DOHH2 (cell line): ENCODE measurements around the gene AFMID.

ENCODE experiments used
- H3F3A ChIP-seq: fragments of 200-600 bp; sonication (generic), shearing (Covaris generic); 2 replicates; pipeline ENCODE4 v1.6.0; 2016; ENCODE audit warnings: antibody characterized with exemption, mild to moderate bottlenecking; ENCODE audit not compliant: control insufficient read depth, insufficient read depth
- H3K27ac ChIP-seq: fragments of 200-600 bp; sonication (generic); 2 replicates; pipeline ENCODE4 v1.5.1; 2014; ENCODE audit warnings: low read depth, mild to moderate bottlenecking, low read length, moderate library complexity
- H3K27me3 ChIP-seq: fragments of 200-600 bp; sonication (generic); 2 replicates; pipeline ENCODE4 v1.6.1; 2014; ENCODE audit warnings: mild to moderate bottlenecking, low read length, mixed read lengths; ENCODE audit not compliant: control insufficient read depth
- H3K36me3 ChIP-seq: fragments of 200-600 bp; sonication (generic); 2 replicates; pipeline ENCODE4 v1.6.1; 2014; ENCODE audit warnings: mild to moderate bottlenecking, low read length, moderate library complexity, mixed read lengths; ENCODE audit not compliant: control insufficient read depth
- H3K4me1 ChIP-seq: fragments of 200-600 bp; sonication (generic); 2 replicates; pipeline ENCODE4 v1.6.1; 2014; ENCODE audit warnings: mild to moderate bottlenecking, low read length, mixed read lengths; ENCODE audit not compliant: control insufficient read depth
- H3K4me2 ChIP-seq: fragments of 200-600 bp; sonication (generic); 2 replicates; pipeline ENCODE4 v1.6.0; 2014; ENCODE audit warnings: mild to moderate bottlenecking, low read length, moderate library complexity
- H3K4me3 ChIP-seq: fragments of 200-600 bp; sonication (generic); 2 replicates; pipeline ENCODE4 v1.5.1; 2014; ENCODE audit warnings: mild to moderate bottlenecking, low read length, mixed read lengths
- H3K79me2 ChIP-seq: fragments of 200-600 bp; sonication (generic); 2 replicates; pipeline ENCODE4 v1.6.1; 2014; ENCODE audit warnings: mild to moderate bottlenecking, low read length, mixed read lengths; ENCODE audit not compliant: control insufficient read depth
- H3K9me2 ChIP-seq: fragments of 200-600 bp; sonication (generic); replicated peaks from 2 replicates; pipeline ENCODE4 v1.6.1; 2014; ENCODE audit warnings: mild to moderate bottlenecking, low read length, mixed read lengths; ENCODE audit not compliant: control insufficient read depth
- H3K9me3 ChIP-seq: fragments of 200-600 bp; sonication (generic); 2 replicates; pipeline ENCODE4 v1.6.1; 2014; ENCODE audit warnings: antibody characterized with exemption, low read length, mixed read lengths; ENCODE audit not compliant: control insufficient read depth, insufficient read depth
- H4K20me1 ChIP-seq: fragments of 200-600 bp; sonication (generic); 2 replicates; pipeline ENCODE4 v1.6.0; 2014; ENCODE audit warnings: low read depth, mild to moderate bottlenecking, antibody characterized with exemption, low read length, moderate library complexity; ENCODE audit not compliant: control insufficient read depth, insufficient read depth
- EZH2phosphoT487 ChIP-seq: fragments of 200-600 bp; sonication (generic); IDR thresholded peaks from 2 replicates; pipeline ENCODE4 v1.6.1; 2017; ENCODE audit warnings: borderline replicate concordance, mild to moderate bottlenecking, antibody characterized with exemption, low read length, moderate library complexity, mixed read lengths
- TF ChIP-seq, protein P1 (sequence below): fragments of 200-600 bp; sonication (generic); IDR thresholded peaks from one replicate; pipeline ENCODE4 v1.5.1; 2014; ENCODE audit warnings: antibody characterized with exemption, mild to moderate bottlenecking, low read depth, low read length; ENCODE audit not compliant: poor library complexity, severe bottlenecking

Gene AFMID

DNA sequence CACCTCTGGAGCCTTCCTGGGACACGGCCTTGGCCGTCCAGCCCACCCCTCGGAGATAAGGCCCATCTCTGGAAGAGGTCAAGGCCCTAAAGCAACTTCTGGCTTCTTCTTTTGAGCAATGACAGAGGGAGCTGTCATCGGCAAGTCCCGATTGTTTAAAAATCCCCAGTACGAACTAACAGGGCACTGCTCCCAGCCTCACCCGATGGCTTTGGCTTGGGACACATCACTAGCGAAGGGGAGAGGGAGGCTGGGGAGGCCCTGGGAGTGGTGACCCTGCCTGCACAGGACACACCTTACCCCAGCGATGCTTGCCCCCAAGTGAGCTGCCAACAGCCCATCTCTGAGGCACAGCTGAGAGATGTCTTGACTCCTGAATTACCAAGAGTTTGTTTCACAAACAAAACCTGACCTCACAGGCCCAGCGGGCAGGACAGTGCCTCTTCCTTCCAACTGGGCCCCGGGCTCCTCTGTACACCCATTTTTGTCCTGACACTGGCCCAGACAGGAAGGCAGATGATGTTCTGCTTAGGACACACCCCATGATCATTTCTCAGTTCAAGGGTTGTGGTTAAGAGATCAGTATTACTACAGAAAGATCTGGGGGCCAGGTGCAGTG, 14.0 kb upstream of the AFMID start:
- Histone ChIP-seq H3K79me2 (peaks cover 55% of the 10 kb centered on the region), H3K27ac (peak overlapping the region; percentile 65), H4K20me1 (peaks cover 19% of the 10 kb centered on the region), H3K4me2 (peak overlapping the region; percentile 94), H3K4me3 (peak overlapping the region; percentile 80), H3K36me3 (peaks cover 89% of the 10 kb centered on the region), H3K9me2 (no peaks in the 10 kb centered on the region), H3F3A (peaks cover 23% of the 10 kb centered on the region), H3K27me3 (no peaks in the 10 kb centered on the region), H3K9me3 (no peaks in the 10 kb centered on the region), H3K4me1 (peaks cover 88% of the 10 kb centered on the region)
- TF ChIP-seq EZH2phosphoT487: no peak
- TF ChIP-seq, protein P1, sequence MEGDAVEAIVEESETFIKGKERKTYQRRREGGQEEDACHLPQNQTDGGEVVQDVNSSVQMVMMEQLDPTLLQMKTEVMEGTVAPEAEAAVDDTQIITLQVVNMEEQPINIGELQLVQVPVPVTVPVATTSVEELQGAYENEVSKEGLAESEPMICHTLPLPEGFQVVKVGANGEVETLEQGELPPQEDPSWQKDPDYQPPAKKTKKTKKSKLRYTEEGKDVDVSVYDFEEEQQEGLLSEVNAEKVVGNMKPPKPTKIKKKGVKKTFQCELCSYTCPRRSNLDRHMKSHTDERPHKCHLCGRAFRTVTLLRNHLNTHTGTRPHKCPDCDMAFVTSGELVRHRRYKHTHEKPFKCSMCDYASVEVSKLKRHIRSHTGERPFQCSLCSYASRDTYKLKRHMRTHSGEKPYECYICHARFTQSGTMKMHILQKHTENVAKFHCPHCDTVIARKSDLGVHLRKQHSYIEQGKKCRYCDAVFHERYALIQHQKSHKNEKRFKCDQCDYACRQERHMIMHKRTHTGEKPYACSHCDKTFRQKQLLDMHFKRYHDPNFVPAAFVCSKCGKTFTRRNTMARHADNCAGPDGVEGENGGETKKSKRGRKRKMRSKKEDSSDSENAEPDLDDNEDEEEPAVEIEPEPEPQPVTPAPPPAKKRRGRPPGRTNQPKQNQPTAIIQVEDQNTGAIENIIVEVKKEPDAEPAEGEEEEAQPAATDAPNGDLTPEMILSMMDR: no peak

DNA sequence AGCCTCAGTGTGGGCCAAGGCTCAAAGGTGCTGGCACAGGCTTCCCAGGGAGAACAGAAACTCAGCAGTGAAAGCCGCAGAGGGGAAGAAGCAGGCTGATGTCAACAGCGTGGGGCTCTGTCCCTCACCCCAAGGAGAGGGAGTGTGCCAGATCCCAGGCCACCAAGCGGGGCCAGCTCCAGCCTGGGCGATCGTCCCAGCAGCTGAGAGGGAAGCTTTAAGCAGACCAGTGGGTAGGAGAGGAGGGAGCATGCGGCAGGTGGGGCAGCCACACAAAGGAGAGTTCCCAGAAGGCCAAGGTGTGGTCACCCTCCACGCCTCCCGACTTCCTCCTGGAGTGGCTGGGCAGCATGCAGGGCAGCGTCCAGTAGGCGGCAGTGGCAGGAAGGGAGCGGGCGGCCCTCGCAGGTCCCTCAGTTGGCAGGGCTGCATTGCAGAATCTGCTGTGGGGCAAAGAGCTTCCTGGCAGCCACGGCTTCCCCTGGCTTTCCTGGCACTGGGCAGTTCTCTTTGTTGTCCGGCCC, 12.8 kb upstream of the AFMID start:
- Histone ChIP-seq H3K27ac (peak overlapping the region; percentile 65), H3K9me2 (no peaks in the 10 kb centered on the region), H3K9me3 (no peaks in the 10 kb centered on the region), H3K4me2 (peak overlapping the region; percentile 94), H3K4me1 (peaks cover 85% of the 10 kb centered on the region), H3K27me3 (no peaks in the 10 kb centered on the region), H3K4me3 (peak overlapping the region; percentile 37), H3K79me2 (peaks cover 43% of the 10 kb centered on the region), H4K20me1 (peaks cover 15% of the 10 kb centered on the region), H3K36me3 (peaks cover 96% of the 10 kb centered on the region), H3F3A (peaks cover 23% of the 10 kb centered on the region)
- TF ChIP-seq, protein P1: peak; percentile 4
- no peak for TF ChIP-seq EZH2phosphoT487

DNA sequence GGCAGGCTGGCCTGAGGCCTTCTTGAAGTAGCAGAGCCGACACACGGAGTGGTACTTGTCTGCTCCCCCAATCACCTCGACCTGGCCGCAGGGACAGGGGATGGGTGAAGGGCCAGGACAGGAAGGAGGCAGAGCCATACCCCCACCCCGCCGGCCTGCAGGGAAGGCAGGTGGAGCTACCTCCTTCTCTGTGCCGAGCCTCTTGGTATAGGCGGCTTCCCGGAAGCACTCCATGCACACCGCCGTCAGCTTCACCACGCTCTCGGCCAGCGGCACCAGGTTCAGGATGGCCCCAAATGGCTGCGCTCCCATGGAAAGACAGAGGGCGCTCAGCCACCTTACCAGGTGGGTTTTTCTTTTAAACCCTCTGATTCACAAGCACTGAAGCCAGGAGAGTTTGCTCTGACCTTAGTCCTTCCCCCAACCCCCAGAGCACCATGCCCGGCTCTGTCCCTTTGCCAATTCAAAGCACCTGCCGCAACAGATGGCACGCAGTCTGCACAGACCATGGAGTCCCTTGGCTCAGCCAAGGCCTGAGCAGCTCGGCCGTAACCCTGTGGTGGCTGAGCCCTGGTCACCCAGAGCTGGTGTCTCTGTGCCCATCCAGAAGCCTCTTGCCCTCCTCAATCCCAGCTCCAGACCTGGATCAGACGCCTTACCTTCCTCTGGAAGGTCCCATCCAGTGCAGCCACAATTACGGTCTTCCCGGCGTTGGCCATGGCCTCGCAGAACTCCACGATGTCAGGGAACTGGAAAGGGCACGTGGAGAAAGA, 12.1 kb upstream of the AFMID start:
- Histone ChIP-seq H3K4me1 (peaks cover 79% of the 10 kb centered on the region), H3K9me3 (no peaks in the 10 kb centered on the region), H3K79me2 (peaks cover 36% of the 10 kb centered on the region), H3K36me3 (peaks cover 96% of the 10 kb centered on the region), H4K20me1 (peaks cover 10% of the 10 kb centered on the region), H3K27ac (peak overlapping the region; percentile 65), H3F3A (peaks cover 23% of the 10 kb centered on the region), H3K4me3 (peak overlapping the region; percentile 37; the same call in 1 of the 2 replicates), H3K27me3 (no peaks in the 10 kb centered on the region), H3K9me2 (no peaks in the 10 kb centered on the region), H3K4me2 (peak overlapping the region; percentile 94)
- TF ChIP-seq, protein P1: peak; percentile 25
- TF ChIP-seq EZH2phosphoT487: no peak
